Keratinocyte (primary cell): ENCODE results near the gene INS.

ENCODE experiments used
- EZH2 ChIP-seq: IDR thresholded peaks from one replicate; pipeline ENCODE4 v1.6.1; 2012; ENCODE audit warnings: inconsistent platforms, mild to moderate bottlenecking, low read length, moderate library complexity
- TF ChIP-seq, protein P1 (sequence below), 3 experiments: IDR thresholded peaks in 1 of 3; conservative IDR thresholded peaks in 1 of 3; optimal IDR thresholded peaks in 1 of 3; 2 replicates in 2 of 3; 3 replicates in 1 of 3; pipeline versions ENCODE3 to v1.5.1; 2011; ENCODE audit warnings: low read length in 3 of 3, mild to moderate bottlenecking in 3 of 3, moderate library complexity in 2 of 3, control low read depth in 1 of 3, inconsistent platforms in 1 of 3; ENCODE audit not compliant: insufficient read depth in 2 of 3; ENCODE audit errors: extremely low read depth in 1 of 3

DNA sequence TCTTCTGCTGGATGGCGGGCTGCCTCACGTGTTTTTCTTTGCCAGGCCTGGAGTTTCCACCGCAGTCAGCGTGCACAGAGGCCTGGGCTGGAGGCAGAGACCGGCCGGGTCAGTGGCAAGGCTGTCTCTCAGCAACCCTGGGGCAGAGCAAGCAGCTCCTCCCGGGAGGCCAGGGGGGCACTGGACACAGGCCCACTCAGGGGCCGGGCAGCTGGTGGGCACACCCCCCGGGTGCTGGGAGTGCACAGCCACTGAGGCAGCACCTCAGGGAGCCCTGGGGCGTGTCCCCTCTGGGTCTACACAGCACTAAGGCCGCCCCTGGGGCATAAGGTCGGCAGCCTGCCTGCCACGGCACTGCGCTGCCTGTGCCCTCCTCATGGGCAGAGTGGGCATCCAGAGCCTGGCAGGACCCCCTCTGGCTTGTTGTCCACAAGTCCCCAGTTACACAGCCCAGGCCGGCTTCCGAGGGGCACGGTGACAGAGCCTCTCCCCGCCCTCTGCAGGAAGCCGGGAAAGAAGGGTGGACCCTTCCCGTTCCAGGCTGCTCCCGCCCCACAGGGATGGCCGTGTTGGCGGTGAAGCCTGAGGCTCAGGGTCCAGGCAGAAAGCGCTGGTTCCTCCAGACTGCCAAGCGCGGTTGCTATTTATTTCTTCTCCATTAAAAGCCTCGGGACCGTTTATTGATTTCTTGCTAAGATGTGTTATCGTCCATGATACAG lies 29.1 kb upstream of the INS start:
- TF ChIP-seq, protein P1, sequence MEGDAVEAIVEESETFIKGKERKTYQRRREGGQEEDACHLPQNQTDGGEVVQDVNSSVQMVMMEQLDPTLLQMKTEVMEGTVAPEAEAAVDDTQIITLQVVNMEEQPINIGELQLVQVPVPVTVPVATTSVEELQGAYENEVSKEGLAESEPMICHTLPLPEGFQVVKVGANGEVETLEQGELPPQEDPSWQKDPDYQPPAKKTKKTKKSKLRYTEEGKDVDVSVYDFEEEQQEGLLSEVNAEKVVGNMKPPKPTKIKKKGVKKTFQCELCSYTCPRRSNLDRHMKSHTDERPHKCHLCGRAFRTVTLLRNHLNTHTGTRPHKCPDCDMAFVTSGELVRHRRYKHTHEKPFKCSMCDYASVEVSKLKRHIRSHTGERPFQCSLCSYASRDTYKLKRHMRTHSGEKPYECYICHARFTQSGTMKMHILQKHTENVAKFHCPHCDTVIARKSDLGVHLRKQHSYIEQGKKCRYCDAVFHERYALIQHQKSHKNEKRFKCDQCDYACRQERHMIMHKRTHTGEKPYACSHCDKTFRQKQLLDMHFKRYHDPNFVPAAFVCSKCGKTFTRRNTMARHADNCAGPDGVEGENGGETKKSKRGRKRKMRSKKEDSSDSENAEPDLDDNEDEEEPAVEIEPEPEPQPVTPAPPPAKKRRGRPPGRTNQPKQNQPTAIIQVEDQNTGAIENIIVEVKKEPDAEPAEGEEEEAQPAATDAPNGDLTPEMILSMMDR (optimal IDR thresholded peaks at IDR 0.05 in 1 of 3, IDR thresholded peaks at IDR 0.05 in 1 of 3, conservative IDR thresholded peaks at IDR 0.05 in 1 of 3; ENCODE audit: extremely low read depth in 1 of 3, insufficient read depth in 2 of 3, low read length in 3 of 3) = no peak
- no peak for TF ChIP-seq EZH2
